HG03342 (cell line): ENCODE results near the gene APC.
"Not testable (repeated sequence)": the region's sequence is repeated elsewhere in the genome, so short reads cannot be mapped to it uniquely, and the experiment has no call there.

ENCODE experiments used
- ATAC-seq: cut with Tn5 transposase; IDR thresholded peaks from one replicate; pipeline ENCODE4 v1.9.1; 2021; ENCODE audit warnings: mild to moderate bottlenecking, moderate library complexity; ENCODE audit not compliant: unreplicated experiment

Gene APC

GRCh38 chr5:112848116-112848811 lies 110.6 kb downstream of the APC start:
- peak; percentile 100 for ATAC-seq

GRCh38 chr5:112849912-112850311 lies 112.2 kb downstream of the APC start:
- ATAC-seq: no peak

GRCh38 chr5:112854651-112855050 lies 117.0 kb downstream of the APC start:
- no peak for ATAC-seq

- no peak for ATAC-seq
These were observed 120.2 kb downstream of the APC start for GRCh38 chr5:112857866-112858265.

GRCh38 chr5:112860571-112860928 lies 122.9 kb downstream of the APC start:
- ATAC-seq: not testable (repeated sequence)

GRCh38 chr5:112860929-112861637 lies 123.4 kb downstream of the APC start, which contains the start of gene SRP19:
SRP19 (plus strand) TSS chr5:112861287; CDS start chr5:112861377, 90 bp downstream.
- ATAC-seq: peak; percentile 99

- no peak for ATAC-seq
These were observed 123.9 kb downstream of the APC start for GRCh38 chr5:112861638-112861985.

- ATAC-seq: no peak
These were observed 124.4 kb downstream of the APC start for GRCh38 chr5:112862085-112862484.

- ATAC-seq: no peak
These were observed 125.9 kb downstream of the APC start for GRCh38 chr5:112863549-112863948.

GRCh38 chr5:112865128-112865527 lies 127.4 kb downstream of the APC start:
- no peak for ATAC-seq

GRCh38 chr5:112866739-112867138 lies 129.1 kb downstream of the APC start:
- ATAC-seq: no peak

GRCh38 chr5:112867411-112867810 lies 129.7 kb downstream of the APC start:
- no peak for ATAC-seq

- peak; percentile 69 for ATAC-seq
These were observed 132.3 kb downstream of the APC start for GRCh38 chr5:112869948-112870347.

- ATAC-seq: no peak
These were observed 133.3 kb downstream of the APC start for GRCh38 chr5:112870966-112871365.

GRCh38 chr5:112876362-112876761 lies 138.7 kb downstream of the APC start:
- ATAC-seq: no peak

GRCh38 chr5:112878101-112878500 lies 140.4 kb downstream of the APC start:
- no peak for ATAC-seq

- ATAC-seq: peak; percentile 67
These were observed 141.1 kb downstream of the APC start for GRCh38 chr5:112878760-112879159.

GRCh38 chr5:112880219-112880964 lies 142.7 kb downstream of the APC start:
- no peak for ATAC-seq

GRCh38 chr5:112883192-112883591 lies 145.5 kb downstream of the APC start:
- ATAC-seq: no peak

GRCh38 chr5:112885001-112885400 lies 147.3 kb downstream of the APC start:
- ATAC-seq: no peak

- ATAC-seq: no peak
These were observed 149.3 kb downstream of the APC start for GRCh38 chr5:112886975-112887374.

- ATAC-seq: not testable (repeated sequence)
These were observed 154.4 kb downstream of the APC start for GRCh38 chr5:112892066-112892465.
